IMR-90 (cell line): Measurements from ENCODE around the gene LRATD1. TPM values are rescaled to one million over a fixed set of nuclear protein-coding genes. Genes with fewer than 3 reads are reported as not detected.

ENCODE experiments used
- ATAC-seq: fragments of 200-7000 bp; cut with Tn5 transposase; 2 replicates; pipeline ENCODE4 v1.9.1; 2020; ENCODE audit warnings: low read depth, mild to moderate bottlenecking, moderate library complexity
- BruUV-seq: library from RNA; stranded (reverse); fragments of 400-500 nt; replicated peaks from 2 replicates; lab custom pipeline; 2021; lab: Mats Ljungman, UMichigan
- CTCF ChIA-PET: fragments of 300-600 bp; formaldehyde crosslinking; extraction: SDS; loops from one replicate; lab custom pipeline; 2021; ENCODE audit warnings: antibody characterized with exemption; lab: Yijun Ruan, JAX
- POLR2A ChIA-PET: fragments of 300-600 bp; sonication (Branson Sonifier 250); formaldehyde crosslinking; loops from one replicate; lab custom pipeline; 2022; ENCODE audit warnings: antibody characterized with exemption; ENCODE audit not compliant: unreplicated experiment; lab: Charles Lee
- DNase-seq: peaks from one replicate; pipeline ENCODE4 v3.0.0; 2013
- H2AFZ ChIP-seq: replicated peaks from 2 replicates; pipeline ENCODE3; 2013; ENCODE audit warnings: low read length, mild to moderate bottlenecking; ENCODE audit not compliant: poor library complexity
- H2AK5ac ChIP-seq: 2 replicates; pipeline ENCODE4 v1.6.1; 2013; ENCODE audit warnings: low read depth, low read length, inconsistent platforms
- H2AK9ac ChIP-seq: replicated peaks from 2 replicates; pipeline ENCODE3; 2013; ENCODE audit warnings: mild to moderate bottlenecking, low read depth, low read length, moderate library complexity; ENCODE audit not compliant: poor library complexity
- H2BK120ac ChIP-seq: 2 replicates; pipeline ENCODE4 v1.6.1; 2013; ENCODE audit warnings: low read depth, low read length, inconsistent platforms
- H2BK15ac ChIP-seq: 3 replicates; pipeline ENCODE4 v1.6.1; 2013; ENCODE audit warnings: low read depth, low read length, inconsistent platforms
- H2BK20ac ChIP-seq: 2 replicates; pipeline ENCODE4 v1.6.1; 2013; ENCODE audit warnings: low read depth, mild to moderate bottlenecking, inconsistent platforms, low read length, moderate library complexity
- H2BK5ac ChIP-seq: 2 replicates; pipeline ENCODE4 v1.6.1; 2013; ENCODE audit warnings: mild to moderate bottlenecking, low read depth, low read length, inconsistent platforms; ENCODE audit not compliant: poor library complexity, severe bottlenecking
- H3K14ac ChIP-seq: replicated peaks from 2 replicates; pipeline ENCODE4 v1.6.1; 2013; ENCODE audit warnings: low read depth, low read length, inconsistent platforms
- H3K18ac ChIP-seq: 2 replicates; pipeline ENCODE4 v1.6.1; 2013; ENCODE audit warnings: low read depth, low read length, control low read depth
- H3K23ac ChIP-seq: 2 replicates; pipeline ENCODE4 v1.6.1; 2013; ENCODE audit warnings: low read depth, low read length, inconsistent platforms
- H3K27ac ChIP-seq: 2 replicates; pipeline ENCODE4 v1.5.1; 2013; ENCODE audit warnings: mild to moderate bottlenecking, control low read depth, low read length; ENCODE audit not compliant: insufficient read depth
- H3K27me3 ChIP-seq: 2 replicates; pipeline ENCODE4 v1.6.1; 2013; ENCODE audit warnings: low read length; ENCODE audit not compliant: control insufficient read depth, insufficient read depth
- H3K36me3 ChIP-seq: 2 replicates; pipeline ENCODE4 v1.6.1; 2013; ENCODE audit warnings: low read length, mixed read lengths; ENCODE audit not compliant: control insufficient read depth, insufficient read depth
- H3K4ac ChIP-seq: 2 replicates; pipeline ENCODE4 v1.6.1; 2013; ENCODE audit warnings: low read depth, low read length, inconsistent platforms
- H3K4me1 ChIP-seq: 2 replicates; pipeline ENCODE4 v1.6.1; 2013; ENCODE audit warnings: low read length, mixed read lengths; ENCODE audit not compliant: control insufficient read depth, insufficient read depth
- H3K4me2 ChIP-seq: 2 replicates; pipeline ENCODE4 v1.6.1; 2013; ENCODE audit warnings: low read depth, mild to moderate bottlenecking, control low read depth, low read length, moderate library complexity
- H3K4me3 ChIP-seq: 2 replicates; pipeline ENCODE4 v1.5.1; 2013; ENCODE audit warnings: low read depth, mild to moderate bottlenecking, control low read depth, low read length, moderate library complexity; ENCODE audit not compliant: insufficient read depth
- H3K56ac ChIP-seq: 2 replicates; pipeline ENCODE4 v1.6.1; 2013; ENCODE audit warnings: low read length, inconsistent platforms; ENCODE audit not compliant: insufficient read depth; ENCODE audit errors: extremely low read depth
- H3K79me1 ChIP-seq, 2 experiments: 2 replicates each; pipeline ENCODE4 v1.6.1; 2013; ENCODE audit warnings: low read length in 2 of 2, inconsistent platforms in 1 of 2, low read depth in 1 of 2
- H3K9ac ChIP-seq: 2 replicates; pipeline ENCODE4 v1.6.1; 2013; ENCODE audit warnings: low read depth, low read length, control low read depth
- H3K9me1 ChIP-seq: 2 replicates; pipeline ENCODE4 v1.6.1; 2013; ENCODE audit warnings: low read length, inconsistent platforms; ENCODE audit not compliant: insufficient read depth
- H3K9me3 ChIP-seq: 2 replicates; pipeline ENCODE4 v1.6.1; 2013; ENCODE audit warnings: low read length; ENCODE audit not compliant: control insufficient read depth, insufficient read depth
- H4K20me1 ChIP-seq: 2 replicates; pipeline ENCODE4 v1.6.1; 2013; ENCODE audit warnings: low read length, inconsistent platforms; ENCODE audit not compliant: insufficient read depth
- H4K5ac ChIP-seq: 2 replicates; pipeline ENCODE4 v1.6.1; 2013; ENCODE audit warnings: mild to moderate bottlenecking, low read depth, low read length, control low read depth
- H4K8ac ChIP-seq, 2 experiments: 2 replicates each; pipeline ENCODE4 v1.6.1; 2013; ENCODE audit warnings: low read depth in 2 of 2, low read length in 2 of 2, control low read depth in 1 of 2, inconsistent platforms in 1 of 2
- H4K91ac ChIP-seq: 2 replicates; pipeline ENCODE4 v1.6.1; 2013; ENCODE audit warnings: low read depth, low read length, inconsistent platforms; ENCODE audit not compliant: insufficient read depth
- whole genome bisulfite sequencing, 2 experiments: methylation state at CpG; one replicate each; pipeline versions ENCODE4 v1.1.5 to v1.1.7; 2013; ENCODE audit warnings: missing lambda C conversion rate in 2 of 2; ENCODE audit not compliant: insufficient read length in 1 of 2; ENCODE audit errors: extremely low coverage in 2 of 2; 5-methylcytosine and 5-hydroxymethylcytosine counted together
- dilution Hi-C: fragments of 300-500 bp; cut with HindIII; formaldehyde crosslinking; loops from one replicate; pipeline ENCODE4 v1.14.3; 2018; ENCODE audit warnings: low sequenced_read_pairs; ENCODE audit not compliant: unreplicated experiment
- in situ Hi-C: fragments of 300-500 bp; cut with MboI; formaldehyde crosslinking; loops from 3 replicates; pipeline ENCODE4 v1.14.3; 2019; ENCODE audit warnings: low sequenced_read_pairs, inconsistent platforms, mixed read lengths
- intact Hi-C: fragments of 100-400 bp; cut with micrococcal nuclease; formaldehyde crosslinking; loops from 2 replicates; pipeline ENCODE4 v1.10.0; 2022
- polyA plus RNA-seq, 3 experiments: library from polyadenylated mRNA; depleted of rRNA; stranded (reverse); fragments of >200 nt; gene quantifications; 2 replicates each; pipeline ENCODE4 v1.2.3, GENCODE V29; 2012; ENCODE audit warnings: low replicate concordance in 1 of 3
- total RNA-seq: library from RNA; depleted of rRNA; stranded (reverse); fragments of >200 nt; gene quantifications from 2 replicates; pipeline ENCODE4 v1.2.3, GENCODE V29; 2012
- TF ChIP-seq, protein P1 (sequence below): fragments of 150-350 bp; IDR thresholded peaks from 2 replicates; pipeline ENCODE4 v1.6.1; 2017; ENCODE audit warnings: mild to moderate bottlenecking, antibody characterized with exemption, low read length, low read depth

Gene LRATD1
- total and polyA plus RNA-seq, 2 of the 4 experiments (the other 2 are of a cell fraction), result 0.18 to 0.60 TPM

DNA sequence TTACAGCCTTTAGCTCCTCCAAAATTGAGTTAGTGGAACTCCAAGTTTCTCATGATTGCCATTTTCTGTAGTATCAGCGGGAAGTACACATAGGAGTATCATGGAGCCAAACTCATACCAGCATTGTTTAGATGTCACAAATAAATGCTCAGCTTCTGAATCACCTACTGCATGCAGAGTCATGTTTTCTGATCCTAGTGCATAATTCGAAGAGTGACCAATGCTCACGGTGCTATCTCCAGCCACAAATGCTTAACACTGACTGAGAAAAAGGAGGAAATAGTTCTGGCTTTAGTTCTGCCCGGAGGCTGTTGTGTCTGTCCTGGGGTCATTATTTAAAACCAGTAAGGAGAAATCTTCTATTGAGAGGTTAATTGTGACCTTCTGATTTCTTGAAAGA lies 45.4 kb upstream of the LRATD1 start:
- in situ Hi-C loops (no loop called here), dilution Hi-C loops (no loop called here), intact Hi-C loops (no loop called here)
- POLR2A ChIA-PET, result no interaction called here
- no peaks in the 10 kb centered on the region for H3K36me3 ChIP-seq
- no peak overlapping the region for H3K4me2 ChIP-seq
- H2BK5ac ChIP-seq, result no peak overlapping the region
- H3K27me3 ChIP-seq, result no peaks in the 10 kb centered on the region
- H4K8ac ChIP-seq, result no peak overlapping the region
- no peak overlapping the region for H2BK120ac ChIP-seq
- no peaks in the 10 kb centered on the region for H4K20me1 ChIP-seq
- BruUV-seq, result no TSS peak
- H2BK15ac ChIP-seq, result no peak overlapping the region
- DNase-seq (peak; percentile 10), ATAC-seq (peak; percentile 51; the same call in 1 of the 2 replicates)
- H3K18ac ChIP-seq, result no peak overlapping the region
- 60% methylated on average over 1 of the region's 4 CpGs; no CpG with 5 or more reads in 1 of the 2 experiments for WGBS, 2 experiments
- H2BK20ac ChIP-seq, result no peak overlapping the region
- CTCF ChIA-PET, result no interaction called here
- no peak overlapping the region for H3K56ac ChIP-seq
- no peak overlapping the region for H3K4me3 ChIP-seq
- no peak overlapping the region for H2AFZ ChIP-seq
- H4K91ac ChIP-seq, result no peak overlapping the region
- H3K4ac ChIP-seq, result no peak overlapping the region
- TF ChIP-seq, protein P1, sequence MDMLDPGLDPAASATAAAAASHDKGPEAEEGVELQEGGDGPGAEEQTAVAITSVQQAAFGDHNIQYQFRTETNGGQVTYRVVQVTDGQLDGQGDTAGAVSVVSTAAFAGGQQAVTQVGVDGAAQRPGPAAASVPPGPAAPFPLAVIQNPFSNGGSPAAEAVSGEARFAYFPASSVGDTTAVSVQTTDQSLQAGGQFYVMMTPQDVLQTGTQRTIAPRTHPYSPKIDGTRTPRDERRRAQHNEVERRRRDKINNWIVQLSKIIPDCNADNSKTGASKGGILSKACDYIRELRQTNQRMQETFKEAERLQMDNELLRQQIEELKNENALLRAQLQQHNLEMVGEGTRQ, result no peak
- H3K23ac ChIP-seq, result no peak overlapping the region
- no peaks in the 10 kb centered on the region for H3K9me1 ChIP-seq
- H3K9me3 ChIP-seq, result no peaks in the 10 kb centered on the region
- H3K79me1 ChIP-seq, result no peaks in the 10 kb centered on the region
- H3K14ac ChIP-seq, result no peak overlapping the region
- no peak overlapping the region for H2AK9ac ChIP-seq
- H3K27ac ChIP-seq, result no peak overlapping the region
- no peak overlapping the region for H3K9ac ChIP-seq
- H3K4me1 ChIP-seq, result no peaks in the 10 kb centered on the region
- no peak overlapping the region for H2AK5ac ChIP-seq
- H4K5ac ChIP-seq, result no peak overlapping the region
